Erythroblast (primary cell): ENCODE results near the gene FBXO28.

Experiments used
- GATA1 ChIP-seq: IDR thresholded peaks from 2 replicates; pipeline ENCODE4 v1.6.1; 2011; ENCODE audit warnings: low read depth, mild to moderate bottlenecking, control low read depth, low read length, moderate library complexity
- POLR2A ChIP-seq: IDR thresholded peaks from 2 replicates; pipeline ENCODE4 v1.6.1; 2011; ENCODE audit warnings: mild to moderate bottlenecking, low read length

GRCh38 chr1:224113918-224114786, at the start of gene FBXO28:
- TF ChIP-seq POLR2A, result peak; percentile 95
- no peak for TF ChIP-seq GATA1
